GM18858 (cell line): Measurements from ENCODE around the gene ZNF778.
"Not testable (repeated sequence)": the region's sequence is repeated elsewhere in the genome, so short reads cannot be mapped to it uniquely, and the experiment has no call there.

Source experiments
- ATAC-seq: cut with Tn5 transposase; IDR thresholded peaks from one replicate; pipeline ENCODE4 v1.9.1; 2021; ENCODE audit not compliant: unreplicated experiment

Gene ZNF778

GRCh38 chr16:89248196-89248982 lies 30.9 kb downstream of the ZNF778 start:
- ATAC-seq = no peak

GRCh38 chr16:89253548-89254287 lies 36.2 kb downstream of the ZNF778 start:
- ATAC-seq = no peak

- ATAC-seq = no peak
Measured at GRCh38 chr16:89256651-89257254, 39.2 kb downstream of the ZNF778 start.

GRCh38 chr16:89257281-89257731 lies 39.8 kb downstream of the ZNF778 start:
- ATAC-seq = no peak

GRCh38 chr16:89257757-89258465 lies 40.4 kb downstream of the ZNF778 start:
- ATAC-seq = no peak

- ATAC-seq = not testable (repeated sequence)
Measured at GRCh38 chr16:89259901-89260300, 42.4 kb downstream of the ZNF778 start.

GRCh38 chr16:89261691-89262563 lies 44.4 kb downstream of the ZNF778 start:
- ATAC-seq = no peak

- ATAC-seq = no peak
Measured at GRCh38 chr16:89264800-89265550, 47.5 kb downstream of the ZNF778 start.

GRCh38 chr16:89265647-89266046 lies 48.1 kb downstream of the ZNF778 start:
- no peak for ATAC-seq

- no peak for ATAC-seq
Measured at GRCh38 chr16:89266521-89267134, 49.1 kb downstream of the ZNF778 start.

- ATAC-seq = not testable (repeated sequence)
Measured at GRCh38 chr16:89267746-89268145, 50.2 kb downstream of the ZNF778 start.

GRCh38 chr16:89268585-89268984 lies 51.1 kb downstream of the ZNF778 start:
- ATAC-seq = no peak

GRCh38 chr16:89268987-89269735 lies 51.7 kb downstream of the ZNF778 start:
- ATAC-seq = no peak

- ATAC-seq = no peak
Measured at GRCh38 chr16:89269805-89270665, 52.5 kb downstream of the ZNF778 start.

- no peak for ATAC-seq
Measured at GRCh38 chr16:89270666-89271345, 53.3 kb downstream of the ZNF778 start.

GRCh38 chr16:89272631-89273030 lies 55.1 kb downstream of the ZNF778 start:
- ATAC-seq = no peak
